ENCODE results near the gene CRISPLD2. TPM values are rescaled to one million over a fixed set of nuclear protein-coding genes. Genes with fewer than 3 reads are reported as not detected.

The CRISPLD2 gene
- total RNA-seq, 1 experiment from 2014 or later: 9.4 TPM

DNA sequence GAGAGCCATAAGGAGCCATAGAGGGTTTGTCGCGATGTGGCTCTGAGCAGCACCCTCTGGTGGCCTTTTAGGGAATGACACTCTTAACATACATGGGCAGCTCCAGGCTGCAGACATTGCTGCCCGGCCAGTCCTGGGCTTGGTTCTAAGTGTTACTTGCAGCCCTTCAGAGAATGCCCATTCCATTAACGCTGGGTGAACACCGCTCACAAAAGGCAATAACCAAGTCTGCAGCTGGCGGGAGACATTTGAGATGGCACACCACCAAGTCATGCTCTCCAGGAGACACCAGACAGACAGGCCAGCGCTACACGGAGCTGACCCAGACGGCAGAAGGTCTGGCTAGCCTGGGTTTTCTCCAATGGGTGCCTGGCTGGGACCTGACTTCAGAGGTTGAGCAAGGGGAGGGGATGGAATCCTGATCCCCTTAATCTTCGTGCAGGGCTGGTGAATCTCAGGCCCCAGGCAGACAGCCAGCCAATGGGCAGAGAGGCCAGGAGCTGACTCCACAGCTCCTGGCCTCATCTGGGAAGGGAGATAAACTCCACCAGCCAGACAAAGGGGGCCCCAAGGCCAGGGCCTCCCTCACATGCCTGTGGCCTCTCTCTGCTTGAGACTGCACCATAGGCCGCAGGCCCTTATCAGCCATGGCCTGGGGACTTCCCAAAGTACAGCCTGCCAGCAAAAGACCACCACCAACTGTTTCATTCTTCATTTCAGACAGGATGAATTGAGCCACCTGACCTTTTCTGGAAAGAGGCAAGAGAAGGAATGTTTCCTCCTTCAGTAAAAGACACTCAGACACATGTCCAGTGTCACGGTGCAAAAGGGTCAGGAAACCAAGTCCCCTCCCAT, 132.8 kb downstream of the CRISPLD2 start:
- ChIA-PET POLR2A (no interaction called here), CTCF (interaction anchor here (0.6 to 7.0 kb wide), 43 partner anchors 10 to 420 kb away, joined by 3 to 139 read pairs (median 4); partner anchors contain the start of genes CRISPLD2 and ZDHHC7)
- H3K4me3 Mint-ChIP-seq: no peak overlapping the region
- H3K9me3 Mint-ChIP-seq: 0 out of 2 replicates have a peak, but pooled peaks cover 6% of the 10 kb centered on the region
- no peaks in the 10 kb centered on the region for H3K4me1 Mint-ChIP-seq
- DNase-seq (ENCODE audit: low spot score): peak; percentile 84
- no peak overlapping the region for H3K27ac Mint-ChIP-seq
- H3K36me3 Mint-ChIP-seq: no peaks in the 10 kb centered on the region
- TF ChIP-seq, protein P1, sequence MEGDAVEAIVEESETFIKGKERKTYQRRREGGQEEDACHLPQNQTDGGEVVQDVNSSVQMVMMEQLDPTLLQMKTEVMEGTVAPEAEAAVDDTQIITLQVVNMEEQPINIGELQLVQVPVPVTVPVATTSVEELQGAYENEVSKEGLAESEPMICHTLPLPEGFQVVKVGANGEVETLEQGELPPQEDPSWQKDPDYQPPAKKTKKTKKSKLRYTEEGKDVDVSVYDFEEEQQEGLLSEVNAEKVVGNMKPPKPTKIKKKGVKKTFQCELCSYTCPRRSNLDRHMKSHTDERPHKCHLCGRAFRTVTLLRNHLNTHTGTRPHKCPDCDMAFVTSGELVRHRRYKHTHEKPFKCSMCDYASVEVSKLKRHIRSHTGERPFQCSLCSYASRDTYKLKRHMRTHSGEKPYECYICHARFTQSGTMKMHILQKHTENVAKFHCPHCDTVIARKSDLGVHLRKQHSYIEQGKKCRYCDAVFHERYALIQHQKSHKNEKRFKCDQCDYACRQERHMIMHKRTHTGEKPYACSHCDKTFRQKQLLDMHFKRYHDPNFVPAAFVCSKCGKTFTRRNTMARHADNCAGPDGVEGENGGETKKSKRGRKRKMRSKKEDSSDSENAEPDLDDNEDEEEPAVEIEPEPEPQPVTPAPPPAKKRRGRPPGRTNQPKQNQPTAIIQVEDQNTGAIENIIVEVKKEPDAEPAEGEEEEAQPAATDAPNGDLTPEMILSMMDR (IDR thresholded peaks at IDR 0.05): peak; percentile 84
- no peak for TF ChIP-seq NFYB (CRISPR knock-in tag; conservative IDR thresholded peaks at IDR 0.05; ENCODE audit: low read depth)
- TF ChIP-seq, protein P2, sequence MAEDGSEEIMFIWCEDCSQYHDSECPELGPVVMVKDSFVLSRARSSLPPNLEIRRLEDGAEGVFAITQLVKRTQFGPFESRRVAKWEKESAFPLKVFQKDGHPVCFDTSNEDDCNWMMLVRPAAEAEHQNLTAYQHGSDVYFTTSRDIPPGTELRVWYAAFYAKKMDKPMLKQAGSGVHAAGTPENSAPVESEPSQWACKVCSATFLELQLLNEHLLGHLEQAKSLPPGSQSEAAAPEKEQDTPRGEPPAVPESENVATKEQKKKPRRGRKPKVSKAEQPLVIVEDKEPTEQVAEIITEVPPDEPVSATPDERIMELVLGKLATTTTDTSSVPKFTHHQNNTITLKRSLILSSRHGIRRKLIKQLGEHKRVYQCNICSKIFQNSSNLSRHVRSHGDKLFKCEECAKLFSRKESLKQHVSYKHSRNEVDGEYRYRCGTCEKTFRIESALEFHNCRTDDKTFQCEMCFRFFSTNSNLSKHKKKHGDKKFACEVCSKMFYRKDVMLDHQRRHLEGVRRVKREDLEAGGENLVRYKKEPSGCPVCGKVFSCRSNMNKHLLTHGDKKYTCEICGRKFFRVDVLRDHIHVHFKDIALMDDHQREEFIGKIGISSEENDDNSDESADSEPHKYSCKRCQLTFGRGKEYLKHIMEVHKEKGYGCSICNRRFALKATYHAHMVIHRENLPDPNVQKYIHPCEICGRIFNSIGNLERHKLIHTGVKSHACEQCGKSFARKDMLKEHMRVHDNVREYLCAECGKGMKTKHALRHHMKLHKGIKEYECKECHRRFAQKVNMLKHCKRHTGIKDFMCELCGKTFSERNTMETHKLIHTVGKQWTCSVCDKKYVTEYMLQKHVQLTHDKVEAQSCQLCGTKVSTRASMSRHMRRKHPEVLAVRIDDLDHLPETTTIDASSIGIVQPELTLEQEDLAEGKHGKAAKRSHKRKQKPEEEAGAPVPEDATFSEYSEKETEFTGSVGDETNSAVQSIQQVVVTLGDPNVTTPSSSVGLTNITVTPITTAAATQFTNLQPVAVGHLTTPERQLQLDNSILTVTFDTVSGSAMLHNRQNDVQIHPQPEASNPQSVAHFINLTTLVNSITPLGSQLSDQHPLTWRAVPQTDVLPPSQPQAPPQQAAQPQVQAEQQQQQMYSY (CRISPR knock-in tag; IDR thresholded peaks at IDR 0.05): no peak
- 0 out of 2 replicates have a peak, but pooled peaks have one; percentile 36 for TF ChIP-seq FOXP1 (CRISPR knock-in tag; IDR thresholded peaks at IDR 0.05; ENCODE audit: borderline replicate concordance)
- no peak for TF ChIP-seq ATF1 (CRISPR knock-in tag; IDR thresholded peaks at IDR 0.05)
- ATAC-seq: peak; percentile 94
- no peaks in the 10 kb centered on the region for H3K27me3 Mint-ChIP-seq (ENCODE audit: low read depth)

DNA sequence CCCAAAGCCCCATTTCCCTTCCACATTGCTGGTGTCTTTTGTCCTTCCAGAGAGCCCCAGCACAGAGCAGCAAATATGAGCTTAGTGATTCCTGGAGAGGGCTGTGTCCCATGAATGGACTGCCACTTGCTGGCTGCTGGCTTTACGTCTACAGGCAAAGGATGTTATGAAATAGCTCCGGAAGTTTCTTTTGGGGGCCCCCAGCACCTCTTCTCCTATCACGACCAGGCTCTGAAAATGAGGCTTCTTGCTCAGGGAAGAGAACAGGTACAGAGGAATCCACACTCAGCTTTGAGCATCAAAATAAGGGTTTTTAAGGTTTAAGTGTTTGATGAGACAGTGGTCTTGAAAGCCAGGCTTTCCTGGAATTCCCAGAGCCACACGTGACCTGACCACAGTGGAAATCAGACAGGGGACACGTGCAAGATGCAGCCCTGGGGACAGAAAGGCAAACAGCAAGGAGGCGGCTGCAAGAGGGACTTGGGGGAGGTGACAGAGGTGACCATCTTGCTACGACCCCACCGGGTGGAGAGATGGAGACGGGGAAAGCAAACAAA, 133.5 kb downstream of the CRISPLD2 start:
- DNase-seq (ENCODE audit: low spot score) (no peak), ATAC-seq (no peak)
- POLR2A ChIA-PET: no interaction called here
- H3K4me3 Mint-ChIP-seq: no peak overlapping the region
- CTCF ChIA-PET: interaction anchor here (0.7 to 7.0 kb wide), 22 partner anchors 9 to 224 kb away, joined by 3 to 139 read pairs (median 9); partner anchors contain the start of gene CRISPLD2
- 0 out of 2 replicates have a peak, but pooled peaks cover 6% of the 10 kb centered on the region for H3K9me3 Mint-ChIP-seq
- H3K4me1 Mint-ChIP-seq: no peaks in the 10 kb centered on the region
- no peak overlapping the region for H3K27ac Mint-ChIP-seq
- H3K27me3 Mint-ChIP-seq (ENCODE audit: low read depth): no peaks in the 10 kb centered on the region
- no peaks in the 10 kb centered on the region for H3K36me3 Mint-ChIP-seq
- TF ChIP-seq CREB1 (CRISPR knock-in tag; IDR thresholded peaks at IDR 0.05) (no peak), NR3C1 (CRISPR knock-in tag; conservative IDR thresholded peaks at IDR 0.05; ENCODE audit: low read depth) (no peak), CREM (CRISPR knock-in tag; IDR thresholded peaks at IDR 0.05) (no peak), PRRX2 (CRISPR knock-in tag; IDR thresholded peaks at IDR 0.05) (no peak), CBFB (CRISPR knock-in tag; IDR thresholded peaks at IDR 0.05; ENCODE audit: low read depth) (no peak), ESRRA (CRISPR knock-in tag; IDR thresholded peaks at IDR 0.05; ENCODE audit: borderline replicate concordance) (no peak), HMGA2 (CRISPR knock-in tag; IDR thresholded peaks at IDR 0.05) (no peak), ZNF423 (CRISPR knock-in tag; IDR thresholded peaks at IDR 0.05) (no peak), TEAD4 (CRISPR knock-in tag; IDR thresholded peaks at IDR 0.05) (no peak), GABPB1 (CRISPR knock-in tag; IDR thresholded peaks at IDR 0.05) (no peak), NR1H2 (CRISPR knock-in tag; IDR thresholded peaks at IDR 0.05) (no peak), ZNF121 (CRISPR knock-in tag; IDR thresholded peaks at IDR 0.05) (no peak)
- TF ChIP-seq, protein P3, sequence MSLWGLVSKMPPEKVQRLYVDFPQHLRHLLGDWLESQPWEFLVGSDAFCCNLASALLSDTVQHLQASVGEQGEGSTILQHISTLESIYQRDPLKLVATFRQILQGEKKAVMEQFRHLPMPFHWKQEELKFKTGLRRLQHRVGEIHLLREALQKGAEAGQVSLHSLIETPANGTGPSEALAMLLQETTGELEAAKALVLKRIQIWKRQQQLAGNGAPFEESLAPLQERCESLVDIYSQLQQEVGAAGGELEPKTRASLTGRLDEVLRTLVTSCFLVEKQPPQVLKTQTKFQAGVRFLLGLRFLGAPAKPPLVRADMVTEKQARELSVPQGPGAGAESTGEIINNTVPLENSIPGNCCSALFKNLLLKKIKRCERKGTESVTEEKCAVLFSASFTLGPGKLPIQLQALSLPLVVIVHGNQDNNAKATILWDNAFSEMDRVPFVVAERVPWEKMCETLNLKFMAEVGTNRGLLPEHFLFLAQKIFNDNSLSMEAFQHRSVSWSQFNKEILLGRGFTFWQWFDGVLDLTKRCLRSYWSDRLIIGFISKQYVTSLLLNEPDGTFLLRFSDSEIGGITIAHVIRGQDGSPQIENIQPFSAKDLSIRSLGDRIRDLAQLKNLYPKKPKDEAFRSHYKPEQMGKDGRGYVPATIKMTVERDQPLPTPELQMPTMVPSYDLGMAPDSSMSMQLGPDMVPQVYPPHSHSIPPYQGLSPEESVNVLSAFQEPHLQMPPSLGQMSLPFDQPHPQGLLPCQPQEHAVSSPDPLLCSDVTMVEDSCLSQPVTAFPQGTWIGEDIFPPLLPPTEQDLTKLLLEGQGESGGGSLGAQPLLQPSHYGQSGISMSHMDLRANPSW (CRISPR knock-in tag; conservative IDR thresholded peaks at IDR 0.05; ENCODE audit: low read depth): no peak
- TF ChIP-seq, protein P4, sequence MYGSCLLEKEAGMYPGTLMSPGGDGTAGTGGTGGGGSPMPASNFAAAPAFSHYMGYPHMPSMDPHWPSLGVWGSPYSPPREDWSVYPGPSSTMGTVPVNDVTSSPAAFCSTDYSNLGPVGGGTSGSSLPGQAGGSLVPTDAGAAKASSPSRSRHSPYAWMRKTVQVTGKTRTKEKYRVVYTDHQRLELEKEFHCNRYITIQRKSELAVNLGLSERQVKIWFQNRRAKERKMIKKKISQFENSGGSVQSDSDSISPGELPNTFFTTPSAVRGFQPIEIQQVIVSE (CRISPR knock-in tag; IDR thresholded peaks at IDR 0.05; ENCODE audit: borderline replicate concordance): no peak
- TF ChIP-seq, protein P5, sequence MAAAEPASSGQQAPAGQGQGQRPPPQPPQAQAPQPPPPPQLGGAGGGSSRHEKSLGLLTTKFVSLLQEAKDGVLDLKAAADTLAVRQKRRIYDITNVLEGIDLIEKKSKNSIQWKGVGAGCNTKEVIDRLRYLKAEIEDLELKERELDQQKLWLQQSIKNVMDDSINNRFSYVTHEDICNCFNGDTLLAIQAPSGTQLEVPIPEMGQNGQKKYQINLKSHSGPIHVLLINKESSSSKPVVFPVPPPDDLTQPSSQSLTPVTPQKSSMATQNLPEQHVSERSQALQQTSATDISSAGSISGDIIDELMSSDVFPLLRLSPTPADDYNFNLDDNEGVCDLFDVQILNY (CRISPR knock-in tag; IDR thresholded peaks at IDR 0.05): no peak
- TF ChIP-seq, protein P6, sequence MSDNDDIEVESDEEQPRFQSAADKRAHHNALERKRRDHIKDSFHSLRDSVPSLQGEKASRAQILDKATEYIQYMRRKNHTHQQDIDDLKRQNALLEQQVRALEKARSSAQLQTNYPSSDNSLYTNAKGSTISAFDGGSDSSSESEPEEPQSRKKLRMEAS (CRISPR knock-in tag; IDR thresholded peaks at IDR 0.05): no peak
- TF ChIP-seq, protein P1 (IDR thresholded peaks at IDR 0.05): no peak

Measured in WTC11 (cell line).